ENCODE results near the gene NOP9.

Gene NOP9

DNA sequence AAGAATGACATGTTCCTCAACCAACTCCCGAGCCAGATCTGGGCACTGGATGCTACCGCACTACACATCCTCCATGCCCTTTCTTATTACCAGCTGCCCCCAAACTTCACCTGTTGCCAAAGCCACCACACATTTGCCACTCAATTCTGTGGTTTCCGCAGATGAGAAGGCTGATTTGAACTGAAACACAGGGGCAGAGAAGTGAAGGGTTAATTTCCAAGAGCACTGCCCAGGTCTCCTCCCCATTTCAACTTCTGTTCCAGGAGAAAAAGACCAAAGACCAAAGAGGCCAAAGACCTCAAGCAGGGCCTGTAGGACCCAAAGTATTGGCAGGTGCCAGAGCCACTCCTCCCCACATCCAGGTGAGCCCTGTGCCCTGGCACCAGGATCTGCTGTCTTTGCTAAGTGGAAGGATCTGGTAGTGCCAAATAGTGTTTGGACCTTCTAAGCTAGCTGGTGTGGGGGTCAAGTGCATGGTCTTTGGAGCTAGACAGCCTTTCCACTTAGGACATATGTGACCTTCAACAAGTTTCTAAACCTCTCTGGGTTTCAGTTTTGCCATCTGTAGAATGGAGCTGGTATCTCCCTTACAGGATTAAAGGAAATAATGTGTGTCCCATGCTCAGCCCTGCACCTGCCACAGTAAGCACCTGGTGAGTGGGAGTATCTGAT lies 8.1 kb upstream of the NOP9 start:
- DNase-seq (ENCODE audit: low read depth), result no peak
- H3K4me3 ChIP-seq (ENCODE audit: low read length), result no peak overlapping the region
- TF ChIP-seq CTCF (conservative IDR thresholded peaks at IDR 0.05; ENCODE audit: low read length), result no peak

- DNase-seq (ENCODE audit: low read depth), result no peak
- H3K4me3 ChIP-seq (ENCODE audit: low read length), result no peak overlapping the region
- no peak for TF ChIP-seq CTCF (conservative IDR thresholded peaks at IDR 0.05; ENCODE audit: low read length)
These were observed 7.4 kb upstream of the NOP9 start for GRCh38 chr14:24292118-24292807.

DNA sequence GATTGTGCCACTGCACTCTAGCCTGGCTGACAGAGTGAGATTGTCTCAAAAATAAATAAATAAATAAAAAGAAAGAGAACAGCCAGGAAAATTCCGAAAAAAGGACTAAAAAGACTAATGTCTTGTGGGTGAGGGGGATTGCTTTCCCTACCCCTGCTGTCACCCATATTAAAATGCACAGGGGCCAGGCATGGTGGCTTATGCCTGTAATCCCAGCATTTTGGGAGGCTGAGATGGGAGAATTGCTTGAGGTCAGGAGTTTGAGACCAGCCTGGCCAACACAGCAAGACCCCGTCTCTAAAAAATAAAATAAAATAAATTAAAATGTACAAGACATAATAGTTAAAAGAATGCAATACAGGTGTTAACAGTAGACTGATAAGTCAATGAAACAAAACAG lies 6.1 kb upstream of the NOP9 start:
- no peak for DNase-seq (ENCODE audit: low read depth)
- no peak overlapping the region for H3K4me3 ChIP-seq (ENCODE audit: low read length)

DNA sequence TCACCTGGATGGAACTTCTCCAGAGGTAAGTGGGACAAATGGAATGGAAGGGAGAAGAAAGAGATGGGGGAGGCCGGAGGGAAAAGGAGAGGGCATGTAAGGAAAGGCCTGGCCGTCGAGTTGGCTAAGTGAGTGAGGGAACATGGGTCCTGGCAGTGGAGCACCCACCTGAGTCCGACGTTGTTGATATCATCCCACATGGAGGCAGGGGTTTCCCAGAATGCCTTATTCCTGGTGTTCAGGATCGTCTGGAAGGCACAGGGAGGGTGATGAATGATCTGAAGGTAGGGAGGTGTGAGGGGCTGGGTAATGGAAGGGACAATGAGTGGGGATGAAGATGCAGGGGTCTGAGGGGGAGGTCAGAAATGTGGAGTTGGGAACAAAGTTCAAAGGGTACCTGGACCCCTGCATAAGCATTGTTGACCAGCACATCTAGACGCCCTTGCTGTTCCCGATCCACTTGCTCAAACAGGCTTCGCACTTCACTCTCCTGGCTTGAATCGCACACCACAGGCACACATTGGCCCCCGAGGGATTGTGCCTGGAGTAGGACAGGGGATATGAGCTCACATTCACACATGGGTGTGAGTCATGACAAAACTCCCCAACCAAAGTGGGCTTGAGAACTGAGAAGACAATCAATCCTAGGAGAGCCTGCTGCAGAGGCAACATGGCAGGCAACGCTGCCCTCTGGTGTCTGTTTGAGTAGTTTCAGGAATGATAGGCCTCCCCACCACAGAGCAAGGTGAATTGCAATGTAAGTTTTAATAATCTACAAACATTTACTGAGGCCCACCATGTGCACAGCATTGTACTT lies 3.1 kb upstream of the NOP9 start:
- TF ChIP-seq CTCF (conservative IDR thresholded peaks at IDR 0.05; ENCODE audit: low read length), result peak; percentile 86
- DNase-seq (ENCODE audit: low read depth), result peak; percentile 92
- H3K4me3 ChIP-seq (ENCODE audit: low read length), result no peak overlapping the region

More for the DNA sequence above, 6.1 kb upstream of the NOP9 start:
- TF ChIP-seq CTCF (conservative IDR thresholded peaks at IDR 0.05; ENCODE audit: low read length), result no peak

- TF ChIP-seq CTCF (conservative IDR thresholded peaks at IDR 0.05; ENCODE audit: low read length), result peak; percentile 53
- H3K4me3 ChIP-seq (ENCODE audit: low read length), result no peak overlapping the region
- DNase-seq (ENCODE audit: low read depth), result no peak
These were observed 2.3 kb upstream of the NOP9 start for GRCh38 chr14:24297190-24297964.

DNA sequence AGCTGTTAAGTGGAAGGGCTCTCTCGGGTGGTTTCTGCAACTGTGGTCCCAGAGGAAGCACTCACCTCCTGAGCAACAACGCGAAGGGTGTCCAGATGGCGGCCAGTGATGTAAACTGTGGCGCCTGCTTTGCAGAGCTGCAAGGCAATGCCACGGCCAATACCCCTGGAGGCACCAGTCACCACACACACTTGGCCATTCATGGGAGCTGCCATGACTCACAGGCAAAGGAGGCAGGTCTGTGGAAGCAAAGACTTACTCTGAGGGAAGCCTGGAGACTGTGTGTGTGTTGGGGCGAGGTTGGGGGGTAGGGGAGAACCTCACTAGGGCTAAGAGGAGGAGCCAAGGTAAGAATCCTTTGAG lies 777 bp upstream of the NOP9 start:
- H3K4me3 ChIP-seq (ENCODE audit: low read length), result peak overlapping the region; percentile 99
- no peak for TF ChIP-seq CTCF (conservative IDR thresholded peaks at IDR 0.05; ENCODE audit: low read length)
- DNase-seq (ENCODE audit: low read depth), result peak; percentile 64
